ENCODE data around the gene IL1A. TPM values are rescaled to one million over a fixed set of nuclear protein-coding genes. Genes with fewer than 3 reads are reported as not detected.

The IL1A gene
- total RNA-seq, 1 donor from 2014 or later, result 82.7 TPM

DNA sequence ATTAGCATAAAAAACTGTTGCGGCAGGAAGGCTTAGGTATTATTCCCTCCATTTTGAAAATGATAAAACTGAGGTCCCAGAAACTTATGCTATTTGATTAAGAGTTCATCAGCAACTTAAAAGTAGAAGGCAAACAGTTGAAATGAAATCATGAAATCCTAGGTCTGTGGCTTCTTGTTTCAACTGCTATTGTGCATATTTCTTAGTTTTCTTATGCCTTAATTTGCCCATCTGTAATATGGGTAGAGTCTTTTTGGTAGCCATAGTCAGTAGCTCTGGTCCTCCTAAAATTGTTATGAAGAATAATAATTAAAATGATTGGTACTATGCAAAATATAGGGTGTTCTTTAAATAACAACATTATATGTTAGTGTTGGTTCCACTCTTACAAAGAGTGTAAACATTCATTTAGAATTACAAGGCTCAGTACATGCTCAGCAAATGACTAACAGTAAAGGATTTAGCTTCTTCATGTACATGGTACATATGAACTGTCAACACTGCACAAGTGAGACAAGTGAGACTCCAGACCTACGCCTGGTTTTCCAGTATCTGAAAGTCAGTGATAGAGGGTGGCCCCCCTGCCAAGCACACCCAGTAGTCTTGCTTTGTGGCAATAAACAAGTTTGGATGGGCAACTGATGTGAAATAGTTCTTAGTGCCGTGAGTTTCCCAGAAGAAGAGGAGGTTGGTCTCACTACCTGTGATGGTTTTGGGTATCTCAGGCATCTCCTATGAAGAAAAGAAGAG lies 9.6 kb downstream of the IL1A start:
- TF ChIP-seq, protein P1, sequence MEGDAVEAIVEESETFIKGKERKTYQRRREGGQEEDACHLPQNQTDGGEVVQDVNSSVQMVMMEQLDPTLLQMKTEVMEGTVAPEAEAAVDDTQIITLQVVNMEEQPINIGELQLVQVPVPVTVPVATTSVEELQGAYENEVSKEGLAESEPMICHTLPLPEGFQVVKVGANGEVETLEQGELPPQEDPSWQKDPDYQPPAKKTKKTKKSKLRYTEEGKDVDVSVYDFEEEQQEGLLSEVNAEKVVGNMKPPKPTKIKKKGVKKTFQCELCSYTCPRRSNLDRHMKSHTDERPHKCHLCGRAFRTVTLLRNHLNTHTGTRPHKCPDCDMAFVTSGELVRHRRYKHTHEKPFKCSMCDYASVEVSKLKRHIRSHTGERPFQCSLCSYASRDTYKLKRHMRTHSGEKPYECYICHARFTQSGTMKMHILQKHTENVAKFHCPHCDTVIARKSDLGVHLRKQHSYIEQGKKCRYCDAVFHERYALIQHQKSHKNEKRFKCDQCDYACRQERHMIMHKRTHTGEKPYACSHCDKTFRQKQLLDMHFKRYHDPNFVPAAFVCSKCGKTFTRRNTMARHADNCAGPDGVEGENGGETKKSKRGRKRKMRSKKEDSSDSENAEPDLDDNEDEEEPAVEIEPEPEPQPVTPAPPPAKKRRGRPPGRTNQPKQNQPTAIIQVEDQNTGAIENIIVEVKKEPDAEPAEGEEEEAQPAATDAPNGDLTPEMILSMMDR (IDR thresholded peaks at IDR 0.05; ENCODE audit: insufficient read depth, low read length, severe bottlenecking), result no peak
- DNase-seq (ENCODE audit: low read depth), result no peak
- no peaks in the 10 kb centered on the region for H3K27me3 ChIP-seq (ENCODE audit: control insufficient read depth, insufficient read depth, low read length)
- peaks cover 12% of the 10 kb centered on the region for H3K36me3 ChIP-seq (ENCODE audit: control insufficient read depth, insufficient read depth, low read length)
- H3K4me3 ChIP-seq (ENCODE audit: low read depth, low read length), result no peak overlapping the region
- no peak for FAIRE-seq

DNA sequence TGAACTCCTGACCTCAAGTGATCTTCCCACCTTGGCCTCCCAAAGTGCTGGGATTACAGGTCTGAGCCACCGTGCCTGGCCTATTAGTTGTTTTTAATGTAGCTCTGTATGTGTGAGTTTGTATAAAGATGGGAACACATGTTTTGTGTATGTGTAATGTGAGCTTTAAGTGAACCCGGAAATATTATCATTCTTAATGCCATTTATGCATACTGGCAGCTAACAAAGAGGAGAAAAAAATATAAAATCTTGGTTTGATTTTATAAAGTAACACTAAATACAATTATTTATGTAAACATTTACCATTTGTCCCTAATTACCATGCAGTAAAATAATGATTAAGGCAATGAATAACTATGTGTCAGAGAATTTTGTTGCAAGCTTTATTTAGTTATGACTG lies 10.7 kb downstream of the IL1A start:
- Histone ChIP-seq H3K4me3 (ENCODE audit: low read depth, low read length) (no peak overlapping the region), H3K27me3 (ENCODE audit: control insufficient read depth, insufficient read depth, low read length) (no peaks in the 10 kb centered on the region), H3K36me3 (ENCODE audit: control insufficient read depth, insufficient read depth, low read length) (peaks cover 9% of the 10 kb centered on the region)
- DNase-seq (ENCODE audit: low read depth) (peak; percentile 67), FAIRE-seq (no peak)
- TF ChIP-seq, protein P1 (IDR thresholded peaks at IDR 0.05; ENCODE audit: insufficient read depth, low read length, severe bottlenecking), result no peak

DNA sequence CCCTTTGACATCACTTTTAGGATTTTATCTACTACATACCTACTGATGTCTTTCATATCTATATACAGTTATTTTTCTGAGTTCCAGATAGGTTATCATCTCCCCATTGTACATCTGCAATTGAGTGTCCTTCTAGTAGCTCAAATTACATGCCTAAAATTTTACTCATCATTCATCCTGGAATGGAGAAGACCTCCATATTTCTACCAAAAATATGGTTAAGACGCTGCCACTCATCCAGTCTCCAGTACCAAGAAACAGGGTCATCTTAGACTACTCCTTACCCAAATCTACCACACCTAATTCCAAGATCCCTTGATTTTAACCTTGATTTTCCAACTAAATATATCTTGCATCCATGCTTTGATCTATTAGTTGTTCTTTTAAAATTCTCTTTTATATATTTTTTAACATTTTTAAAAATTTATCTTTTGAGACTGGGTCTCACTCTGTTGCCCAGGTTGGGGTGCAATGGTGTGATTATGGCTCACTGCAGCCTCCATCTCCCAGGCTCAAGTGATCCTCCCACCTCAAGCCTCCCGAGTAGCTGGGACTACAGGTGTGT lies 11.3 kb downstream of the IL1A start:
- no peak overlapping the region for H3K4me3 ChIP-seq (ENCODE audit: low read depth, low read length)
- TF ChIP-seq, protein P1 (IDR thresholded peaks at IDR 0.05; ENCODE audit: insufficient read depth, low read length, severe bottlenecking), result no peak
- no peaks in the 10 kb centered on the region for H3K27me3 ChIP-seq (ENCODE audit: control insufficient read depth, insufficient read depth, low read length)
- DNase-seq (ENCODE audit: low read depth) (no peak), FAIRE-seq (no peak)
- peaks cover 9% of the 10 kb centered on the region for H3K36me3 ChIP-seq (ENCODE audit: control insufficient read depth, insufficient read depth, low read length)

DNA sequence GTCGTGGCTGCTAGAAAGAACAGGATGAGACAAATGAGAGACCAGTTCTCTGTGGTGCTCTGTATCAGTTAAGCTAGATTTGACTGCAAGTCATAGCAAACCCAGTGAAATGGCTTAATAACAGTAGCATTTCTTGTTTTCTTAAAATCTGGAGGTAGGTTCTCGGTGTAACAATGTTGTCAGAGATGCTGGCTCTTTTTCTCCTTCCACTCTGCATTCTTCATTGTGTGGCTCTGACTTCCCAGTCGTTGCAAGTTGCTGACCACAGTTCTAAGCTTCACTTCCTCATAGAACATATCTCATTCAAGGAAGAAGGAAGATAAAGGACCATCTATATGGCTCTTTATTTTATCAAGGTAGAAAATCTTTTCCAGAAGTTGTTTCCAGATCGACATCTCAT lies 12.0 kb downstream of the IL1A start:
- no peaks in the 10 kb centered on the region for H3K27me3 ChIP-seq (ENCODE audit: control insufficient read depth, insufficient read depth, low read length)
- H3K4me3 ChIP-seq (ENCODE audit: low read depth, low read length), result no peak overlapping the region
- peaks cover 6% of the 10 kb centered on the region for H3K36me3 ChIP-seq (ENCODE audit: control insufficient read depth, insufficient read depth, low read length)
- FAIRE-seq, result peak; percentile 13
- TF ChIP-seq, protein P1 (IDR thresholded peaks at IDR 0.05; ENCODE audit: insufficient read depth, low read length, severe bottlenecking), result no peak
- DNase-seq (ENCODE audit: low read depth), result no peak

DNA sequence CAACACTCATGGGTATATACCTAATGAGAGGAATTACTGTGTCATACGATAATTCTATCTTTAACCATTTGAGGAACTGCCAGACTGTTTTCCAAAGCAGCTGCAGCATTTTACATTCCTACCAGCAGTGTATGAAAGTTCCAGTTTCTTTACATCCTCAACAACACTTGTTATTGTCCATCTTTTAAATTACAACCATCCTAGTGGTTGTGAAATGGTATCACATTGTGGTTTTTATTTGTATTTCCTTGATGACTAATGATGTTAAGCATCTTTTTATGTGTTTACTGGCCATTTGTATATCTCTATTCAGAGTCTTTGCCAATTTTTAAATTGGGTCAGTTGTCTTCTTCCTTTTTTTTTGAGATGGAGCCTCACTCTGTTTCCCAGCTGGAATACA lies 15.9 kb downstream of the IL1A start:
- no peaks in the 10 kb centered on the region for H3K27me3 ChIP-seq (ENCODE audit: control insufficient read depth, insufficient read depth, low read length)
- TF ChIP-seq, protein P1 (IDR thresholded peaks at IDR 0.05; ENCODE audit: insufficient read depth, low read length, severe bottlenecking), result no peak
- peak; percentile 73 for DNase-seq (ENCODE audit: low read depth)
- FAIRE-seq, result no peak
- H3K36me3 ChIP-seq (ENCODE audit: control insufficient read depth, insufficient read depth, low read length), result no peaks in the 10 kb centered on the region
- no peak overlapping the region for H3K4me3 ChIP-seq (ENCODE audit: low read depth, low read length)

Measured in bronchial epithelial cell (primary cell).